ENCODE results near the gene SRGAP3.

The SRGAP3 gene

DNA sequence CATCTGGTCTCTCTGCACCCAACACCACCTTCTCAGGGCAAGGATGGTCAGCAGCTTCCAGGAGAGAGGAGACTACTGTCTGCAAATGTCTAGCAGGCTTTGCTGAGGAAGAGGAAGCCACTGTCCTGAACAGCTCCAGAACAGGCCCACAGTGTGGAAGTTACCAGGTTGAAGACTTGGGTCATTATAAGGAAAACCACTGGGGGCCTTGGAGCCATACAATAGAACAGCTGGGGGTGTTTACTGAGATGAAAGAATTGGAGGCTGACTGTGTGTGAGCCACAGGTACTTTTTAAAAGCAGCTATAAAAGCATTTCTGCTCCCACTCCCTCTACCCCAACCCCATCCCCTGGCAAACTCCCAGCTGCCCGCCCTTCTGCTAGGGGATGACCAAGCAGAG lies 24.2 kb downstream of the SRGAP3 start:
- no peak for DNase-seq (ENCODE audit: low read depth in 2 of 2)

DNA sequence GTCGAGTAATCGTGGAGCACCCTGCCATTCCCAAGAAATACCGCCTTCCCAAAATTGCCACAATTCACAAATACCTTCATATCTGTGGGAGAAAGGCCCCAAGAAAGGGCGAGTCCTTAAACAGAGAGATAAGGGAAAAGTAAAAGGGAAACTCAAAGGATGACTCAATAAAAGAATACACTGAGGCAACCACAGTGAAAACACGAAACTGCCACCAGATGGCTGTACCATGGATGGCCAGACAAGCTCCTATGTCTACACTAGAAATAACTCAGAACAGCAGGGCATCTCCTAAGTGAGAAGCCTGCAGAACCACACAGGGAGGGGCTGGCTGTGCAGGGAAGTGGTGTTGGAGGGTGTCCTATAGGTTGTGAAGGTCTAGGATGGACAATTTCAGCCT lies 25.0 kb downstream of the SRGAP3 start:
- DNase-seq (ENCODE audit: low read depth in 2 of 2) = no peak

DNA sequence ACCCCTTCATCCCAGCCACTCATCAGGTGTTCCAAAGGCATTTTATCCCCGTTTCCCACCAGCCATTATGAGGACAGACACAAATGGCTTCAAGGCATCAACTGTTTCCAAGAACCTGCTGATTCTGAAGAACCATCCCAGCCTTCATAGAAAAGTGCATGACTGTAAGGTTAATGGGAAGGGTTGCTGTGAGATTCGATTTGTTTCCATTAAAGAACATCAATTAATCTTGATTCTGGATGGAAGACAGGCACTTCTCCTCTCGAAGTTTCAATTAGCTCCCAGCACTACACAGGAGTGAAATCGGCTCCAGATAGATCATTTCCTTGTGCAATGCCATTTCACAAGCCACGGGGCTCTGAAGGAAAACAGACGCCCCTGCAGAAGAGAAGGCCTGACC lies 25.8 kb downstream of the SRGAP3 start:
- DNase-seq (ENCODE audit: low read depth in 2 of 2) = no peak

DNA sequence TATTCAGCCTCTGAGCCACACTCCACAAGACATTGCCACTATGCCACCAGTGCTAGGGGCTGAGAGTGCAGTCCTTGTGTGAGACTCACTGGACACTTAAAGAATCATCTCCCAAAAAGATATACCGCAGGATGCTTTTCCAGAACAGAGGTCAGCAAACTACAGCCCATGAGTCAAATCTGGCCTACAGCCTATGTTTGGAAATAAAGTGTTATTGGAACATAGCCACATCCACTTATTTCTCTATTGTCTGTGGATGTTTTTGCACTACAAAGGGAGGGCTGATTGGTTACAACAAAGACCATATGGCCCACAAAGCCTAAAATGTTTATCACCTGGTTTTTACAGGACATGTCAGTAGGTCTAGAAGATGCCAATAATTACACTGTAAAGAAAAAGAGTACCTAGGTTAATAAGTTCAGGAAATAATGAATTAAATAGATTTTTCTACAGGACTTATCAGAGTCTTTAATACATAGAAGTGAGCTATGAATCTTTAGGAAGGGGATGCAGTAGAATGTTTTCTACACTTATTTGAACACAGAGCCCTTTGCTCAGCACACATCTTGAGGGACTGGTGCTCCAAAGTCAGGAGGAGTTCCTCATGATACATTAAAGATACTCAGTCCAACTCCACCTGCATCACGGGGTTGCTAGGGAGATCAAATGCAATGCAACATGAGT lies 26.3 kb downstream of the SRGAP3 start:
- no peak for DNase-seq (ENCODE audit: low read depth in 2 of 2)

DNA sequence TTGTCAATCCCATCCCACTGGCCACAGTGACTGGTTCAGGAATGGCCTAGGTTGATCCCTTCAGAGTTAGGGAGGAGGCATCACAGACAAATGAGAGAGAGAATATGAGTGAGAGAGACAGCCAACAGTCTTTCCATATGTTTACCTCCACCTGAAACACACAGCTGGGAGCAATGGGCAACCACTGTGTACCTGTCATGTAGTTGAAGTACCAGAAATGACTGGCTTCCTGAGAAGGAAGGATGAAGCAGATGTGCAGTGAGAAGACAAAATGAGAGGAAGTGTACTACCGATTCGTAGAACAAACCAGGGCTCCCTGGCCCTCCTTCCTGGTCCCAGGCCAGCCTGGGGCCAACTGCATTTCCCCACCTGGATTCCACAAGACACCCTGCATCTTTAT lies 27.4 kb downstream of the SRGAP3 start:
- no peak for DNase-seq (ENCODE audit: low read depth in 2 of 2)

DNA sequence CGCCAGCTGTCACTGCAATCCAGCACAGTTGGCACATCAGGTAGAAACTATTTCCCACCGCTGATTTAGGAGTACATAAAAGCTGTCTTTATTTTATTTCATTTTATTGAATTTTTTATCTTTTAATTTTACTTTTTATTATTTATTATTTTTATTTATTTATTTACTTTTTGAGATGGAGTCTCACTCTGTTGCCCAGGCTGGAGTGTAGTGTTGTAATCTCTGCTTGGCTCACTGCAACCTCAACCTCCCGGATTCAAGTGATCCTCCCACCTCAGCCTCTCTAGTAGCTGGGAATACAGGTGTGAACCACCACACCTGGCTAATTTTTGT lies 31.0 kb downstream of the SRGAP3 start:
- no peak for DNase-seq (ENCODE audit: low read depth in 2 of 2)

DNA sequence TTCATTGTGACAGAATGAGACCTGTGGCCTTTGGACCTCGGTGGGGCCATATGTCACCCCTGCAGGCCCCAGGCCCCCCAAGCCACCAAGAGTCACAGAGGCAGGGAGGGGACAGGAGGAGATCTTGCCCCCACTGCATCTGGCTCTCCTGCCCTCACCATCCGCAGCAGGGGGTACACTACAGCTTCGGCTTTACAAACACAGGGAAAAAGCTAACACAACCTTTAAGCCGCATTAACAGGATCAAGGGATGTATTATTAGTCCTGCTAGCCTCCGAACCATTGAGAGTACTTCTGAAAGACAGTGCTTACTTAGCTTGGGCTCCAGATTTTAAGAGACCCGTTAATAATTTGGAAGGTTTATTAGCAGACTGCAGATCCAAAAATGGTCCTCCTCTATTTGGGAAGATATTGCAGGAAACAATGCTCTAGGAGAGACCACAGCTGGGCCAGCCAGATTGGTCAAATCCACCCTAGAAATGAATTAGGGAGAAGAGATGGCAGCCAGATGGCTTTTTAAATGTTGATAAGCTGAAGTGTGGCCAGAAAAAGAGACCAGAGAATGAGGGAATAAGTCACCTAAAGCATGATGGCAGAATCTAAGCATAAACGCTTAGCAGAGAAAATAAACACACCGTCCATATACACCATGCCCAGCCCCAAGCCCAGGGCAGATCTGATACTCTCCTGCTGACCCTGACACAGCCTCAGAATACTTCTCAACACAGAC lies 31.5 kb downstream of the SRGAP3 start:
- no peak for DNase-seq (ENCODE audit: low read depth in 2 of 2)

DNA sequence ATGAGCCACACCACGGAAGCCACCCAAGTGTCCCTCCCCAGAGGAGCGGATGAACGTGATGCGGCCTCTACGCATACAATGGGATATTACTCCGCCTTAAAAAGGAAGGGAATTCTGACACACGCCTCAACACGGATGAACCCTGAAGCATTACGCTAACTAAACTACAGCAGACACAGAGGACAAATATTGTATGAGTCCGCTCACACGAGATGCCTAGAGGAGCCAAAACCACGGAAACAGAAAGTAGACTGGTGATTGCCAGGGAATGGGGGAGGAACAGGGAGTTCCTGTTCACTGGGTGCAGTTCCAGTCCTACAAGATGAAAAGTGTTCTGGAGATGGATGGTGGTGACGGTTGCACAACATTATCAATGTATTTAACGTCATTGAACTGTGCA lies 32.7 kb downstream of the SRGAP3 start:
- DNase-seq (ENCODE audit: low read depth in 2 of 2) = no peak

DNA sequence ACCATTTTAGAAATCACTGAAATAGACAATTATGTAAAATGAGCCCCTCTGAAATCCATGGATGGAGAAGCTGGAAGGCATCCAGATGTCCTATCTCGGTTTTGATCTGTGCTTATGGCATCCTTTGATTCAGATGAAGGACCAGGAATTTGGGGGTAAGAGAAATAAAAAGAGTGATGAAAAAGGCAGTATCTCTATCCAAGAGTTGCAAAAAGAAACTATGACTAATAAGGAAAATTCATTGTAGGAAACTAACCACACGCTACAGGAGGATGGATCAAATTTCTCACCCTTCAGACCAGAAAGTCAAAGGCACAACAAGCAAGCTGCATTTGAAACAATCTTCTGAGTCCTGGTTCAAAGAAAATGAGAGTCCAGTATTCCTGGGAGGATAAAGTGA lies 34.8 kb downstream of the SRGAP3 start:
- no peak for DNase-seq (ENCODE audit: low read depth in 2 of 2)

DNA sequence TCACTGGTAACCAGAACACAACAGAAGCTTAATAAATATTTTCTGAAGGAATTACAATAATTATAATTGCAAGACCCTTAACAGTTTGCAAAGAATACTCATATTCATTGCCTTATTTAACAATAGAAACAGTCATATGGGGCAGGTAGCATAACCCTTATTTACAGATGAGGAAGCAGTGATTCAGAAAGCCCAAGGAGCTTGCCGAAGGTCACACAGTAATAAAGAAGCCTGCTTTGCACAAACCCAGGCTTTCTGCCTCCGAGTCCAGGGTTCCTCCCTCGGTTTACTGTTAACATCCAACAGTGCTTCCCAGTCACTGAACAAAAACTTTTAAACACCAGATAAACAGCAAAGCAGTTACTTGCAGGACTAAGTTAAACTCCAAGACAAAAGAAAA lies 35.3 kb downstream of the SRGAP3 start:
- no peak for DNase-seq (ENCODE audit: low read depth in 2 of 2)

DNA sequence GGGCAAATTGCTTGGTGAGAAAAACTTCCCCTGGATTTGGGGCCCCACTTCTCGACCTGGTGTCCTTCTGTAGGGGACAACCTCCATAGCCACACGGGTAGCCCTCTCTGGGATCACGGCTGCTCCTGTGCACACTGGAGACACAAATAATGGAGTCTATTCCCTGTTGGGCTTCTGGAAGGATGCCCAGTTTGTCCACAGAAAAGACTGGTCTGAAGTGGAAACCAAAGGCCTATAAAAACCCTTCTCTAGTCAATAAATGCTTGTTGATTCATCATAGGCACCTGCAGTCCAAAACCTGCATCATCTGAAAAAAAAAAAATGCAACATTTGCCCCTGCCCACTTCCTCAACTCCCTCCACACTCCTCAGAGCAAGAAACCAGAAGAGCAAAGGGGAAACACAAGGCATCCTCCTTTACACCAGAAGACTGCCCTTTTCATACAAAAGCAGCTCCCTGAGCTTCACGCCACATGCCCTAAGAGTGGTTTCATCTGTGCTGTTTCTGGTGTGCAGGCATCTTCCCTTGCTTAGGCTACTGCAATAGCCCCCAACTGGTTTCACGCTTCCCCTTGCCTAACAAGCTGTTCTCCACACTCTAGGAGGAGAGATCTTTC lies 36.3 kb downstream of the SRGAP3 start:
- no peak for DNase-seq (ENCODE audit: low read depth in 2 of 2)

DNA sequence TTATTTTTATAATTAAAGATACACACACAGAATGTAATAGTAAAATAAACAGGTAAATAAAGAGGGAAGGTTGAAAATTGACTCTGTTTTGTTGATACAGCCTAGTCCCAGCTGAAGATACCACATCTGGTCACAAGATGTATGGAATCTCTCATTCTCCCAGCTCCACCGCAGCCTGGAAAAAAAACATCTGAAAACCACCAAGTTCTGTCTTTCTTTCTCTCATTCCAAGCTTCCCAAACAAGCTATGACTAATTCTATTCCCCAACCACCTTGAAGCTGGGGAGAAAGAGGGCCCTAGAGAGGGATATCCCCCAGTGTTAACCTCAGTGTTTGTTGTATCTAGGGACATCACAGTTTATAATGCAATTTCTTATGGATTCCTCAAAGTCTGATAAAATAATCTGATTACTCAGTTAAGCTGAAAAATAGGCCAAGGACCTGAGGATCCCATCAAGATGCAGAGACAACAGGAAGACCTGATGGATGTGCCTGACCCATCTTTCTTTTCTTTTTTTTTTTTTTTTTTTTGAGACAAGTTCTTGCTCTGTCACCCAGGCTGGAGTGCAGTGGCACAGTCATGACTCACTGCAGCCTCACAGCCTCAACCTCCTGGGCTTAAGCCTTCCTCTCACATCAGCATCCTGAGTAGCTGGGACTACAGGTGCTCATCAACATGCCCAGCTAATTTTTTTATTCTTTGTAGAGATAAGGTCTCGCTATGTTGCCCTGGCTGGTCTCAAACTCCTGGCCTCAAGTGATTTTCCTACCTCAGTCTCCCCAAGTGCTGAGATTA lies 38.1 kb downstream of the SRGAP3 start:
- DNase-seq (ENCODE audit: low read depth in 2 of 2) = no peak

DNA sequence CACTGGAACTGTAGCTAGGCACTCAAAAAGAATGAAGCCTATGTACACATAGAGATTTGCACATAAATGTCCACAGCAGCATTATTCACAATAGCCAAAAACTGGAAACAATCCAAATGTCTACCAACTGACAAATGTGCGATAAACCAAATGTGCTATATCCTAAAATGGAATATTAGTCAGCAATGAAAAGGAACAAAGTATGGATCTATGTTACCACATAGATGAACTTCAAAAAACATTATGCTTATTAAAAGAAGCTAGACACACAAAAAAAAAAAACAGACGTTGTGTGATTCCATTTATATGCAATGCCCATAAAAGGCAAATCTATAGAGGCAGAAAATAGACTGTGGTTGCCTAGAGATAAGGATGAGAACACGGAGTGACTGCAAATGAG lies 39.7 kb downstream of the SRGAP3 start:
- no peak for DNase-seq (ENCODE audit: low read depth in 2 of 2)

DNA sequence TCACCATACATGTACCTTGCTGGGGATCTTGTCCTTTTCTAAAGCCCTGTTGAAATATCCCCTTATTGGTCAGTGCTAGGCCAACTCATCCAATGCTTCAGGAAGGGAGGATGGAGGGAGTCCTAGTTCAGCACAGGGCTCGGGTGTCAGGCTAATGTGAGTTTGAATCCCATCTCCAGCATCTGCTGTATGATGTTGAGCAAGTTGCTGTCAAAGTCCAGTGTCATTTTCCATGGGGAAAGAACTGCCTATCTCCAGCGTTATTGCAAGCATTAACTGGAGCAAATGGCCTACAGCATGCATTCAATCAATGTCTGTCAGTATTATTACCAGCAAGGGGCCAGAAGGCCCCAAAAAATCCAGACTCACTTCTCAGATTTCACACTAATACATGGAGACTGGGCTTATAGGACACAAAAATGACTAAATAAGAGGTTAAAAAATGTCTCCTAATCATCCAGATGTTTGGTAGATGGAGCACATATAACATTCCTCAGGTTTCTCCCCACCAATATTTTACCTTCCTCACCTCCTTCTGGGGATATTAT lies 40.8 kb downstream of the SRGAP3 start:
- DNase-seq (ENCODE audit: low read depth in 2 of 2) = no peak

DNA sequence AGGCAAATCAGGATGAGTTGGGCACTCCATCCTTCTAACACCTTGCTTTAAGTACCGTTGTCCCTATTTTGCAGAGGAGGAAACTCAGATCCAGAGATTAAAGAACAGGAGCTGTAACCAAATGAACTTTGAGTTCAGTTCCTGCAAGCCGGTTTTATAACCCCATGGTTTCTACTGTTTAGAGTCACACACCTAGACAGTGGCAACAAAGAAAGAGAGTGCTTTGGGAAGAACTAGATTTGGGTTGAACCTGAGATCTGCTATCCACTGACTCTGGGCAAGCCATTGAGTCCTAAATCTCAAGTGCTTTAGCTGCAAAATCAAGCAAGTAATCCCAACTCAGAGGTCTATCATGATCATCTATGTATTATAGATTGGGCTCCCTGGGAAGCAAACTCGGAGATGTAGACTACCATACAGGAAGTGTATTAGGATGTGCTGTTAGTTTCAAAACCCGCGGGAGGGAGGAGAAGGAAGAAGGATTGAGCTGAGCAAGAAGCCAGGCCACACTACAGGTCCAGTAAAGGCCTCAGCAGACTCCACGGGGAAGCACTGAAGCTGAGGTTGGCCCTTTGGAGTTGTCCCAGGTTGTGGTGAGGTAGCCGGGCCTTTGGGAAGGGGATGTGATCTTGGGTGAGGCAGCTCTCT lies 42.2 kb downstream of the SRGAP3 start:
- no peak for DNase-seq (ENCODE audit: low read depth in 2 of 2)

DNA sequence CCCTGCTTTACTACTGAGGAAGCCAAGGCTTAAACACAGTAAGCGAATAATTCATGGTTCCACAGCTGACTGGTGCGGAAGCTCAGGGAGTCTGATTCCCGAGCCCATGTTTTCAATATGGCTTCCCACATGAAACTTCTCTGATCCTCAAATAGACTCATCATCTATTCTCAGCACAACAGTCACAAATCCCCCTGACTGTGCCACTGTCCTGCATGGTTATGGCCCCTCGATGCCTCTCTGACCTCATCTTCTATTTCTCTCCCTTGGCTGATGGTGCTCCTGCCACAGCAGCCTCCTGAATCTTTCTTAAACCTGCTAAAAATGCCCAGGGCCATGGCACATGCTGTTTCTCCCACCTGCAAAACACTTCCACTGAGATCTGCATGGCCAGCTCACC lies 43.2 kb downstream of the SRGAP3 start:
- no peak for DNase-seq (ENCODE audit: low read depth in 2 of 2)

DNA sequence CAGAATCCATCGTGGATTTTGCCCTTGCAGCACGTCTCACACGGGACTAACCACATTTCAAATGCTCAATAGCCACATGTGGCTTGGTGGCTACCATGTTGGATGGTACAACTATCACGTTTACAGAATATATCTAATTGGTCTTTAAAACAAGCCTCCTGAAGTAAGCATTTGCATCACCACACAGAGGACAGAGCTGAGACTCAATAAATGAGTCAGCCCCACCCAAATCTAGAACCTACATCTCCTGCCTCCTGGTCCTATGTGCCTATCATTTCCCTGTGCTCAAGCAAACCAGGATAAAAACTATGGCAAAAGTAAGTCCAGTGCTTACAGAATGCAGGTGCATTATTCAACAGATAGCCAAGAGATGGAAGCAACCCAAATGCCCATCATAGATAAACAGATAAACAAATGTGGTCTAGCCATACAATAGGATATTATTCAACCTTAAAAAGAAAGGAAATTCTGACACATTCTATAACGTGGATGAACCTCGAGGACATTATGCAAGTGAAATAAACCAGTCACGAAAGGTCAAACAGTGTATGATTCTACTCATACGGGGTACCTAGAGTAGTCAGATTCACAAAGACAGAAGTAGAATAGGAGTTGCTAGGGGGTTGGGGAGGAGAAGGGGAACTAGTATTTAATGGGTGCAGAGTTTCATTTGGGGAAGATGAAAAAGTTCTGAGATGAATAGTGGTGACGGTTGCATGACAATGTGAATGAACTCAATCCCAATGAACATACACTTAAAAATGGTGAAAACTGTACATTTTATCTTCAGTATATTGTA lies 43.9 kb downstream of the SRGAP3 start:
- DNase-seq (ENCODE audit: low read depth in 2 of 2) = no peak

DNA sequence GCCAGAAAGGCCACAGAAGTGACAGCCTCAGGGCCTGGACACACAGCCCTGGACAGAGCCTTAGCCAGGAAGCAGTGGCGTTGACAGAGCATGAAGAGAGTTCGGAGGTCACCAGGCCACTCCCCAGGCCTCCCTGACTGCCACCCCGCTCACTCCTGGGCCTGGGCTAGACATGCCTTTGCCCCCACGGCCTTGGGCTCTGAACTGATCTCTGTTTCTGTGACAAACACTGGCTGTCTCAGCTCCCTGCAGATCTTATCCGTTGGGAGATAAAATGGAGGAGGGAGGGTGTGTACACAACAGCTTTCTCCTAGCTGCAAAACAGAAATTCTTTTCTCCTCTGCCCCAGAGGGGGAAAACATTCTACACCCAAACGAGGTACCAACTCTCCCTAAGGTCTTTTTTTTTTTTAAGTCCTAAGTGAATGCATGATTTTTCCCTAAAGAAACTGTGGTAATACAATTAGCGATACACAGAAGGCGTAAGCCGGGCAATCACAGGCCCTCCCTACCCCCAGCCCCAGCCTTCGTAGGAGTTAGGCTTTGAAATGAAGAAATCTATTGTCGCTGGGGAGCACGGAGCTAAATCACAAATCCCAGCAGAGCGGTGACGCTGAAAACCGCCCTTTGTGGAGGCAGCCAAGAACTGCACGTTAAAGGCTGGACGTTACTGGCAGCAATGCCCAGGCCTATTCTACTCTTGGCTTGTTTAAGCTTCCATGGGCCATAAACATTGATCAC lies 45.0 kb downstream of the SRGAP3 start:
- DNase-seq (ENCODE audit: low read depth in 2 of 2) = no peak

DNA sequence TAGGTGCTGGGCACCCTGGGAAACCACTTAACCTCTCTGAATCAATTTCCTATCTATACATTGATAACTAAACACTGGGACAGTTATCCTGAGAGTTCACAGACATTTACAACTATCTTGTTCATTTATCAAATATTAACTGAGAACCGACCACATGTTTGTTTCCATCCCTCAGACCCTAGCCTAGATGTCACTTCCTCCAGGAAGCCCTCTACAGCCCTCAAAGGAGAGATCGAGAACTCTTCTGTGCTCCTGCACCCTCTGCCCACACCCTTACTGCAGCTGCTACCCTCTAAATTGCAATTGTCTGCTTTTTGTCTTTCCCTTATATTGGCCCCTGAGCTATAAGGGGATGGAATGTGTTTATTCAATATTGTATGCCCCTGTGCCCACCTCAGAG lies 46.1 kb downstream of the SRGAP3 start:
- no peak for DNase-seq (ENCODE audit: low read depth in 2 of 2)

DNA sequence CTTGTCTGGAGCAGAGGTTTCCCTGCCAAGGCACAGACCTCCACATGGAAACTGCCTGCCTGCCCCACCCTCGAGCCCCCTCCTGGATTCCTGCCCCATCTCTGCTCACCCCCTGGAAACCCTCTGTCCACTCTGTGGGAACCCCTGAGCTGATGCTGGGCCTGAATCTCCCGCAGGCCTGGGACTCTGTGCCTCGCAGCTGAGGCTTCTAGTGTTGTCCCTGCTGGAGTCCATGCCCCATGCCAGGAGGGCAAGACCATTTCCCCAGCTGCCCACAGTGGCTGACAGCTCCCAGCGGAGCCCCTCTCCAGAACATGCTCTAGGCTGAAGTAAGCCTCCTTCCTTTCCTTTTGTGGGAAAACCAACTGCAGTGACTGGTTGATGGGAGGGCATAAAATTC lies 46.9 kb downstream of the SRGAP3 start:
- no peak for DNase-seq (ENCODE audit: low read depth in 2 of 2)

All from activated CD4-positive, alpha-beta T cell treated with anti-CD3 and anti-CD28 coated beads for 24 hours (primary cell).